Mesodermal cell (in vitro differentiated cells): ENCODE measurements around the gene KRT79.

Experiments used
- H3K27ac ChIP-seq: 2 replicates; pipeline ENCODE4 v1.7.0; 2013; ENCODE audit warnings: mild to moderate bottlenecking, low read depth, low read length, moderate library complexity; ENCODE audit not compliant: severe bottlenecking
- H3K36me3 ChIP-seq: 2 replicates; pipeline ENCODE4 v1.7.1; 2013; ENCODE audit warnings: mild to moderate bottlenecking, low read length, moderate library complexity; ENCODE audit not compliant: control insufficient read depth, insufficient read depth
- H3K4me1 ChIP-seq: one replicate; pipeline ENCODE4 v1.7.1; 2013; ENCODE audit warnings: mild to moderate bottlenecking, low read length; ENCODE audit not compliant: insufficient read depth, control insufficient read depth, poor library complexity, severe bottlenecking
- H3K4me3 ChIP-seq: 2 replicates; pipeline ENCODE4 v1.7.0; 2013; ENCODE audit warnings: low read length, control low read depth, mild to moderate bottlenecking; ENCODE audit not compliant: insufficient read depth, poor library complexity, severe bottlenecking; ENCODE audit errors: extremely low read depth
- H3K9me3 ChIP-seq: 2 replicates; pipeline ENCODE4 v1.7.1; 2013; ENCODE audit warnings: mild to moderate bottlenecking, low read length, moderate library complexity; ENCODE audit not compliant: control insufficient read depth
- WGBS, 2 experiments: methylation state at CpG; one replicate each; pipeline ENCODE4 v1.1.5; 2013; ENCODE audit warnings: missing lambda C conversion rate in 2 of 2; ENCODE audit not compliant: insufficient coverage in 2 of 2; 5-methylcytosine and 5-hydroxymethylcytosine counted together

The KRT79 gene

GRCh38 chr12:52822771-52823510 lies 11.2 kb downstream of the KRT79 start:
- Histone ChIP-seq H3K4me1 (peaks cover 6% of the 10 kb centered on the region), H3K27ac (no peak overlapping the region), H3K4me3 (no peak overlapping the region), H3K9me3 (no peaks in the 10 kb centered on the region), H3K36me3 (no peaks in the 10 kb centered on the region)
- WGBS, 2 experiments = 86 to 89% methylated on average over 11 of the region's 16 CpGs

GRCh38 chr12:52821826-52822660 lies 12.1 kb downstream of the KRT79 start:
- H3K4me3 ChIP-seq = no peak overlapping the region
- H3K36me3 ChIP-seq = no peaks in the 10 kb centered on the region
- H3K9me3 ChIP-seq = no peaks in the 10 kb centered on the region
- no peak overlapping the region for H3K27ac ChIP-seq
- H3K4me1 ChIP-seq = peaks cover 6% of the 10 kb centered on the region
- 89 to 92% methylated on average over 9 of the region's 10 CpGs for WGBS, 2 experiments

- peaks cover 4% of the 10 kb centered on the region for H3K4me1 ChIP-seq
- WGBS, 2 experiments = 76 to 88% methylated on average over 2 to 3 of the region's 4 CpGs
- H3K9me3 ChIP-seq = no peaks in the 10 kb centered on the region
- H3K4me3 ChIP-seq = no peak overlapping the region
- H3K27ac ChIP-seq = no peak overlapping the region
- H3K36me3 ChIP-seq = no peaks in the 10 kb centered on the region
These were observed 12.9 kb downstream of the KRT79 start for GRCh38 chr12:52821071-52821730.

- no peak overlapping the region for H3K27ac ChIP-seq
- no peak overlapping the region for H3K4me3 ChIP-seq
- H3K4me1 ChIP-seq = peaks cover 4% of the 10 kb centered on the region
- H3K36me3 ChIP-seq = no peaks in the 10 kb centered on the region
- WGBS, 2 experiments = 75 to 93% methylated on average over 3 to 4 of the region's 6 CpGs
- H3K9me3 ChIP-seq = no peaks in the 10 kb centered on the region
These were observed 13.6 kb downstream of the KRT79 start for GRCh38 chr12:52820521-52820920.

- 88 to 93% methylated on average over 5 of the region's 7 CpGs for WGBS, 2 experiments
- Histone ChIP-seq H3K36me3 (no peaks in the 10 kb centered on the region), H3K27ac (no peak overlapping the region), H3K4me1 (peaks cover 4% of the 10 kb centered on the region), H3K4me3 (no peak overlapping the region), H3K9me3 (no peaks in the 10 kb centered on the region)
These were observed 14.2 kb downstream of the KRT79 start for GRCh38 chr12:52819731-52820510.

- Histone ChIP-seq H3K36me3 (no peaks in the 10 kb centered on the region), H3K9me3 (no peaks in the 10 kb centered on the region), H3K4me1 (peaks cover 4% of the 10 kb centered on the region), H3K27ac (no peak overlapping the region), H3K4me3 (no peak overlapping the region)
- WGBS, 2 experiments = 80 to 89% methylated on average over 5 to 6 of the region's 7 CpGs
These were observed 15.2 kb downstream of the KRT79 start for GRCh38 chr12:52818887-52819420.

GRCh38 chr12:52818388-52818787 lies 15.7 kb downstream of the KRT79 start:
- H3K36me3 ChIP-seq = no peaks in the 10 kb centered on the region
- WGBS, 2 experiments = 49 to 64% methylated on average over 5 of the region's 7 CpGs
- H3K4me3 ChIP-seq = no peak overlapping the region
- H3K27ac ChIP-seq = no peak overlapping the region
- H3K9me3 ChIP-seq = no peaks in the 10 kb centered on the region
- peaks cover 4% of the 10 kb centered on the region for H3K4me1 ChIP-seq

GRCh38 chr12:52817699-52818238 lies 16.3 kb downstream of the KRT79 start:
- no peak overlapping the region for H3K27ac ChIP-seq
- no peaks in the 10 kb centered on the region for H3K9me3 ChIP-seq
- WGBS, 2 experiments = 91 to 100% methylated on average over 1 of the region's 2 CpGs
- H3K36me3 ChIP-seq = no peaks in the 10 kb centered on the region
- no peak overlapping the region for H3K4me3 ChIP-seq
- peaks cover 4% of the 10 kb centered on the region for H3K4me1 ChIP-seq

- no peak overlapping the region for H3K27ac ChIP-seq
- peaks cover 4% of the 10 kb centered on the region for H3K4me1 ChIP-seq
- 90 to 96% methylated on average over 6 to 7 of the region's 8 CpGs for WGBS, 2 experiments
- no peak overlapping the region for H3K4me3 ChIP-seq
- no peaks in the 10 kb centered on the region for H3K9me3 ChIP-seq
- no peaks in the 10 kb centered on the region for H3K36me3 ChIP-seq
These were observed 17.0 kb downstream of the KRT79 start for GRCh38 chr12:52817003-52817698.
